Choroid plexus epithelial cell (primary cell): ENCODE data around the gene GPR152.
"Not testable (repeated sequence)": the region's sequence is repeated elsewhere in the genome, so short reads cannot be mapped to it uniquely, and the experiment has no call there.

Experiments
- DNase-seq: peaks from one replicate; pipeline ENCODE4 v3.0.0-alpha.2; 2010; ENCODE audit warnings: low read depth
- H3K4me3 ChIP-seq: 2 replicates; pipeline ENCODE4 v1.5.1; 2011; ENCODE audit warnings: low read depth, mild to moderate bottlenecking, control low read depth, low read length, moderate library complexity
- CTCF ChIP-seq: conservative IDR thresholded peaks from 2 replicates; pipeline ENCODE4 v1.5.1; 2011; ENCODE audit warnings: low read depth, mild to moderate bottlenecking, control low read depth, inconsistent platforms, low read length, moderate library complexity

The GPR152 gene

GRCh38 chr11:67492069-67492727, 39.7 kb upstream of the GPR152 start:
- no peak for TF ChIP-seq CTCF
- DNase-seq: no peak
- H3K4me3 ChIP-seq: no peak overlapping the region

GRCh38 chr11:67491276-67492068, 38.9 kb upstream of the GPR152 start:
- no peak for TF ChIP-seq CTCF
- DNase-seq: no peak
- no peak overlapping the region for H3K4me3 ChIP-seq

- TF ChIP-seq CTCF: no peak
- H3K4me3 ChIP-seq: no peak overlapping the region
- DNase-seq: no peak
Observed at GRCh38 chr11:67490727-67491065, 38.2 kb upstream of the GPR152 start.

GRCh38 chr11:67489885-67490726, 37.6 kb upstream of the GPR152 start:
- no peak for DNase-seq
- no peak overlapping the region for H3K4me3 ChIP-seq
- TF ChIP-seq CTCF: no peak

GRCh38 chr11:67489203-67489884, 36.8 kb upstream of the GPR152 start:
- TF ChIP-seq CTCF: no peak
- H3K4me3 ChIP-seq: no peak overlapping the region
- no peak for DNase-seq

- no peak for TF ChIP-seq CTCF
- no peak for DNase-seq
- H3K4me3 ChIP-seq: no peak overlapping the region
Observed at GRCh38 chr11:67486481-67487195, 34.1 kb upstream of the GPR152 start.

GRCh38 chr11:67485873-67486361, 33.4 kb upstream of the GPR152 start:
- DNase-seq, H3K4me3 ChIP-seq: not testable (repeated sequence)
